K562 (cell line): Measurements from ENCODE around the gene NALCN.

Experiments used
- BCLAF1 ChIP-seq, 2 experiments: fragments of 450-650 bp in 1 of 2; IDR thresholded peaks; 2 replicates each; pipeline ENCODE4 v1.6.1; 2011 to 2017; ENCODE audit warnings: low read depth in 2 of 2, antibody characterized with exemption in 1 of 2, borderline replicate concordance in 1 of 2, low read length in 1 of 2, mild to moderate bottlenecking in 1 of 2, mixed read lengths in 1 of 2; ENCODE audit not compliant: control insufficient read depth in 1 of 2
- CREB1 ChIP-seq, 2 experiments: sonication (generic) in 1 of 2; formaldehyde crosslinking in 1 of 2; IDR thresholded peaks; 2 replicates each; pipeline versions ENCODE4 v1.6.1 to v1.8.0; 2012 to 2022; ENCODE audit warnings: inconsistent platforms in 1 of 2, mild to moderate bottlenecking in 1 of 2, missing genetic modification reagents in 1 of 2, moderate library complexity in 1 of 2
- CREB3 ChIP-seq: fragments of 450-650 bp; conservative IDR thresholded peaks from 2 replicates; pipeline ENCODE4 v1.6.1; 2016; ENCODE audit warnings: missing genetic modification characterization, low read depth, mild to moderate bottlenecking, missing compliant biosample characterization, moderate library complexity
- CTCF ChIP-seq, 3 experiments: IDR thresholded peaks in 2 of 3; conservative IDR thresholded peaks in 1 of 3; 2 replicates each; pipeline ENCODE4 v1.5.1; 2011 to 2012; ENCODE audit warnings: low read length in 3 of 3, mild to moderate bottlenecking in 3 of 3, control low read depth in 2 of 3, improper control_type of control experiment in 1 of 3, inconsistent platforms in 1 of 3, low read depth in 1 of 3, mixed read lengths in 1 of 3, moderate library complexity in 1 of 3; ENCODE audit not compliant: insufficient read depth in 2 of 3
- FOXP4 ChIP-seq: sonication (generic); formaldehyde crosslinking; IDR thresholded peaks from 2 replicates; pipeline ENCODE4 v1.8.0; 2022; ENCODE audit warnings: mild to moderate bottlenecking, missing genetic modification reagents, borderline replicate concordance
- HDAC6 ChIP-seq: IDR thresholded peaks from 2 replicates; pipeline ENCODE4 v1.6.1; 2012; ENCODE audit warnings: low read depth, mild to moderate bottlenecking, control low read depth, inconsistent platforms, low read length, moderate library complexity
- JUN ChIP-seq, 2 experiments: sonication (generic) in 1 of 2; formaldehyde crosslinking in 1 of 2; IDR thresholded peaks; 2 replicates each; pipeline versions ENCODE4 v1.6.1 to v1.8.0; 2012 to 2022; ENCODE audit warnings: borderline replicate concordance in 2 of 2, mild to moderate bottlenecking in 2 of 2, improper control_type of control experiment in 1 of 2, low read depth in 1 of 2, low read length in 1 of 2, missing genetic modification reagents in 1 of 2
- NCOA2 ChIP-seq, 2 experiments: fragments of 450-650 bp; IDR thresholded peaks; 2 replicates each; pipeline ENCODE4 v1.6.1; 2018; ENCODE audit warnings: mild to moderate bottlenecking in 2 of 2, moderate library complexity in 1 of 2; ENCODE audit not compliant: partially characterized antibody in 2 of 2
- PBX2 ChIP-seq, 2 experiments: IDR thresholded peaks in 1 of 2; conservative IDR thresholded peaks in 1 of 2; 2 replicates each; pipeline ENCODE4 v1.6.1; 2016; ENCODE audit warnings: low read depth in 2 of 2, mild to moderate bottlenecking in 1 of 2, missing compliant biosample characterization in 1 of 2, missing genetic modification characterization in 1 of 2, moderate library complexity in 1 of 2
- POLR2A ChIP-seq: fragments of 450-650 bp; conservative IDR thresholded peaks from 2 replicates; pipeline ENCODE4 v1.6.1; 2016

GRCh38 chr13:101398920-101399319 lies 17.4 kb downstream of the NALCN start:
- TF ChIP-seq CREB3 (tag): no peak
- TF ChIP-seq JUN (IDR thresholded peaks at IDR 0.05; ENCODE audit: borderline replicate concordance, low read depth, low read length): no peak
- no peak for TF ChIP-seq JUN (CRISPR knock-in tag; IDR thresholded peaks at IDR 0.05; ENCODE audit: borderline replicate concordance)
- no peak for TF ChIP-seq CREB1 (IDR thresholded peaks at IDR 0.05)
- no peak for TF ChIP-seq CREB1 (CRISPR knock-in tag; IDR thresholded peaks at IDR 0.05)
- TF ChIP-seq POLR2A: no peak
- TF ChIP-seq NCOA2 (IDR thresholded peaks at IDR 0.05; ENCODE audit: partially characterized antibody in 2 of 2): no peak
- TF ChIP-seq PBX2 (CRISPR knock-in tag; IDR thresholded peaks at IDR 0.05; ENCODE audit: low read depth): no peak
- no peak for TF ChIP-seq PBX2 (tag; conservative IDR thresholded peaks at IDR 0.05; ENCODE audit: low read depth)
- TF ChIP-seq CTCF (IDR thresholded peaks at IDR 0.05 in 2 of 3, conservative IDR thresholded peaks at IDR 0.05 in 1 of 3; ENCODE audit: insufficient read depth in 2 of 3, low read depth in 1 of 3, low read length in 3 of 3): no peak
- TF ChIP-seq FOXP4 (CRISPR knock-in tag): no peak
- no peak for TF ChIP-seq BCLAF1 (IDR thresholded peaks at IDR 0.05; ENCODE audit: borderline replicate concordance in 1 of 2, control insufficient read depth in 1 of 2, low read depth in 2 of 2, low read length in 1 of 2)
- no peak for TF ChIP-seq HDAC6
